CMK (cell line): ENCODE results near the gene GPX5.

Experiments used
- DNase-seq: peaks from one replicate; pipeline ENCODE4 v3.0.0-alpha.2; 2010; ENCODE audit warnings: low read depth

GPX5 gene

GRCh38 chr6:28558629-28559028, 32.9 kb downstream of the GPX5 start:
- no peak for DNase-seq

GRCh38 chr6:28563430-28564095, 37.9 kb downstream of the GPX5 start:
- no peak for DNase-seq

- DNase-seq: peak; percentile 65
These were observed 40.3 kb downstream of the GPX5 start for GRCh38 chr6:28565823-28566526.

- DNase-seq: no peak
These were observed 41.0 kb downstream of the GPX5 start for GRCh38 chr6:28566527-28567252.

- no peak for DNase-seq
These were observed 41.8 kb downstream of the GPX5 start for GRCh38 chr6:28567506-28567905.

- DNase-seq: no peak
These were observed 42.9 kb downstream of the GPX5 start for GRCh38 chr6:28568515-28569108.

- no peak for DNase-seq
These were observed 44.1 kb downstream of the GPX5 start for GRCh38 chr6:28569748-28570147.

GRCh38 chr6:28580475-28580874, 54.8 kb downstream of the GPX5 start:
- no peak for DNase-seq

GRCh38 chr6:28583463-28583862, 57.8 kb downstream of the GPX5 start:
- DNase-seq: no peak
